Keratinocyte (primary cell): ENCODE measurements around the gene AP3M1. TPM values are rescaled to one million over a fixed set of nuclear protein-coding genes. Genes with fewer than 3 reads are reported as not detected.

ENCODE experiments used
- DNase-seq: peaks from one replicate; pipeline ENCODE4 v3.0.0-alpha.2; 2011; ENCODE audit warnings: low read depth, missing footprints, low spot score
- FAIRE-seq: peaks from 2 replicates; lab custom pipeline; 2011; peaks lifted over from hg19 to GRCh38; lab: Jason Lieb, UNC
- H2AFZ ChIP-seq: 2 replicates; pipeline ENCODE4 v1.6.0; 2012; ENCODE audit warnings: low read length, control low read depth, inconsistent platforms; ENCODE audit not compliant: control insufficient read depth
- H3K27ac ChIP-seq: 2 replicates; pipeline ENCODE4 v1.5.1; 2011; ENCODE audit warnings: low read length; ENCODE audit not compliant: control insufficient read depth, insufficient read depth
- H3K27me3 ChIP-seq: 3 replicates; pipeline ENCODE4 v1.6.0; 2011; ENCODE audit warnings: low read length; ENCODE audit not compliant: control insufficient read depth, insufficient read depth; ENCODE audit errors: extremely low read depth
- H3K36me3 ChIP-seq, 2 experiments: 2 replicates in 1 of 2; 3 replicates in 1 of 2; pipeline ENCODE4 v1.5.1; 2011; ENCODE audit warnings: low read length in 2 of 2, mild to moderate bottlenecking in 1 of 2; ENCODE audit not compliant: control insufficient read depth in 2 of 2, insufficient read depth in 2 of 2; ENCODE audit errors: extremely low read depth in 1 of 2
- H3K4me1 ChIP-seq: 3 replicates; pipeline ENCODE4 v1.5.1; 2011; ENCODE audit warnings: low read length; ENCODE audit not compliant: control insufficient read depth, insufficient read depth; ENCODE audit errors: extremely low read depth
- H3K4me2 ChIP-seq: 3 replicates; pipeline ENCODE4 v1.6.0; 2011; ENCODE audit warnings: low read depth, low read length; ENCODE audit not compliant: control insufficient read depth, insufficient read depth; ENCODE audit errors: extremely low read depth
- H3K4me3 ChIP-seq, 3 experiments: fragments of 200-600 bp in 1 of 3; sonication (generic) in 1 of 3; 2 replicates in 2 of 3; 3 replicates in 1 of 3; pipeline ENCODE4 v1.5.1; 2011 to 2016; ENCODE audit warnings: low read length in 3 of 3, mild to moderate bottlenecking in 3 of 3, control low read depth in 2 of 3, inconsistent platforms in 1 of 3, low read depth in 1 of 3, mixed read lengths in 1 of 3, mixed run types in 1 of 3, moderate library complexity in 1 of 3; ENCODE audit not compliant: control insufficient read depth in 2 of 3, insufficient read depth in 2 of 3; ENCODE audit errors: extremely low read depth in 1 of 3
- H3K79me2 ChIP-seq: 2 replicates; pipeline ENCODE4 v1.6.0; 2012; ENCODE audit warnings: low read length; ENCODE audit not compliant: control insufficient read depth, insufficient read depth
- H3K9ac ChIP-seq: 3 replicates; pipeline ENCODE4 v1.6.0; 2011; ENCODE audit warnings: low read length; ENCODE audit not compliant: control insufficient read depth, insufficient read depth; ENCODE audit errors: extremely low read depth
- H3K9me1 ChIP-seq: 3 replicates; pipeline ENCODE4 v1.6.0; 2011; ENCODE audit warnings: low read length; ENCODE audit not compliant: control insufficient read depth, insufficient read depth; ENCODE audit errors: extremely low read depth
- H3K9me3 ChIP-seq: 2 replicates; pipeline ENCODE4 v1.5.1; 2012; ENCODE audit warnings: low read depth, low read length; ENCODE audit not compliant: control insufficient read depth
- H4K20me1 ChIP-seq: 3 replicates; pipeline ENCODE4 v1.6.0; 2011; ENCODE audit warnings: low read length; ENCODE audit not compliant: control insufficient read depth, insufficient read depth; ENCODE audit errors: extremely low read depth
- EZH2 ChIP-seq: IDR thresholded peaks from one replicate; pipeline ENCODE4 v1.6.1; 2012; ENCODE audit warnings: inconsistent platforms, mild to moderate bottlenecking, low read length, moderate library complexity
- dilution Hi-C: fragments of 300-500 bp; cut with MboI; formaldehyde crosslinking; loops from one replicate; pipeline ENCODE4 v1.7.0; 2020; ENCODE audit warnings: low sequenced_read_pairs; ENCODE audit not compliant: extremely low pct_ligation_motif_present
- polyA plus RNA-seq, 5 experiments: library from polyadenylated mRNA; depleted of rRNA in 3 of 5; stranded (reverse) in 3 of 5; stranded (forward) in 1 of 5; unstranded in 1 of 5; fragments of >200 nt; gene quantifications; 1 replicate in 1 of 5; 2 replicates in 3 of 5; 3 replicates in 1 of 5; pipeline versions ENCODE4 v1.2.1 to v1.2.3, GENCODE V29; 2011 to 2012; ENCODE audit warnings: missing spikeins in 2 of 5, low read depth in 1 of 5, low replicate concordance in 1 of 5
- TF ChIP-seq, protein P1 (sequence below), 3 experiments: IDR thresholded peaks in 1 of 3; conservative IDR thresholded peaks in 1 of 3; optimal IDR thresholded peaks in 1 of 3; 2 replicates in 2 of 3; 3 replicates in 1 of 3; pipeline versions ENCODE3 to v1.5.1; 2011; ENCODE audit warnings: low read length in 3 of 3, mild to moderate bottlenecking in 3 of 3, moderate library complexity in 2 of 3, control low read depth in 1 of 3, inconsistent platforms in 1 of 3; ENCODE audit not compliant: insufficient read depth in 2 of 3; ENCODE audit errors: extremely low read depth in 1 of 3

AP3M1 gene
- polyA plus RNA-seq, 1 donor (not counting 4 experiments of a cell fraction or from before 2014, with no cell fraction given): 53.5 TPM

DNA sequence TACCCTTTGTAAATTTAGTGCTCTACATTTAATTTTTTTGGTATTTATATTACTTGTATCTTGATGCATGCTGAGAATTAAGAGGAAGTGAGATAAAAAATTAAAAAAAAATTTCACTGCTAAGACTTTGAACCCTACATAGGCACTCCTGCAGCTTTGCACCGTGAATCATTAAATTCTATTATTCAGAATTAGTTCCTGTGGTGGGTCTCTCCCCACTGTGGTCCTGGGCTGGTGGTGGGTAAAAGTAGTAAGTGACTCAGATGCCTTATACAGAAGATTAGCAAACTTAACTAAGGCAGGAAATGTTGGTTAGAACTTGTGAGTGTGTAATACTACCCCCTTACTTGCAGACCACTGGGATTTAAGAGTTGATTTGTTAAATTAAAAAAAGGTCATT, 72.6 kb downstream of the AP3M1 start:
- Histone ChIP-seq H3K4me3 (no peak overlapping the region), H3K9me1 (no peaks in the 10 kb centered on the region), H3K36me3 (peaks cover 23 to 27% of the 10 kb centered on the region in 2 experiments), H3K4me2 (no peak overlapping the region), H3K27me3 (no peaks in the 10 kb centered on the region), H3K9me3 (no peaks in the 10 kb centered on the region), H3K4me1 (peaks cover 21% of the 10 kb centered on the region), H3K9ac (no peak overlapping the region), H3K27ac (no peak overlapping the region), H3K79me2 (peaks cover 6% of the 10 kb centered on the region), H2AFZ (no peak overlapping the region), H4K20me1 (no peaks in the 10 kb centered on the region)
- dilution Hi-C loops: no loop called here
- FAIRE-seq: peak; percentile 13
- no peak for DNase-seq
- TF ChIP-seq EZH2: no peak
- TF ChIP-seq, protein P1, sequence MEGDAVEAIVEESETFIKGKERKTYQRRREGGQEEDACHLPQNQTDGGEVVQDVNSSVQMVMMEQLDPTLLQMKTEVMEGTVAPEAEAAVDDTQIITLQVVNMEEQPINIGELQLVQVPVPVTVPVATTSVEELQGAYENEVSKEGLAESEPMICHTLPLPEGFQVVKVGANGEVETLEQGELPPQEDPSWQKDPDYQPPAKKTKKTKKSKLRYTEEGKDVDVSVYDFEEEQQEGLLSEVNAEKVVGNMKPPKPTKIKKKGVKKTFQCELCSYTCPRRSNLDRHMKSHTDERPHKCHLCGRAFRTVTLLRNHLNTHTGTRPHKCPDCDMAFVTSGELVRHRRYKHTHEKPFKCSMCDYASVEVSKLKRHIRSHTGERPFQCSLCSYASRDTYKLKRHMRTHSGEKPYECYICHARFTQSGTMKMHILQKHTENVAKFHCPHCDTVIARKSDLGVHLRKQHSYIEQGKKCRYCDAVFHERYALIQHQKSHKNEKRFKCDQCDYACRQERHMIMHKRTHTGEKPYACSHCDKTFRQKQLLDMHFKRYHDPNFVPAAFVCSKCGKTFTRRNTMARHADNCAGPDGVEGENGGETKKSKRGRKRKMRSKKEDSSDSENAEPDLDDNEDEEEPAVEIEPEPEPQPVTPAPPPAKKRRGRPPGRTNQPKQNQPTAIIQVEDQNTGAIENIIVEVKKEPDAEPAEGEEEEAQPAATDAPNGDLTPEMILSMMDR (optimal IDR thresholded peaks at IDR 0.05 in 1 of 3, IDR thresholded peaks at IDR 0.05 in 1 of 3, conservative IDR thresholded peaks at IDR 0.05 in 1 of 3; ENCODE audit: extremely low read depth in 1 of 3, insufficient read depth in 2 of 3, low read length in 3 of 3): no peak

DNA sequence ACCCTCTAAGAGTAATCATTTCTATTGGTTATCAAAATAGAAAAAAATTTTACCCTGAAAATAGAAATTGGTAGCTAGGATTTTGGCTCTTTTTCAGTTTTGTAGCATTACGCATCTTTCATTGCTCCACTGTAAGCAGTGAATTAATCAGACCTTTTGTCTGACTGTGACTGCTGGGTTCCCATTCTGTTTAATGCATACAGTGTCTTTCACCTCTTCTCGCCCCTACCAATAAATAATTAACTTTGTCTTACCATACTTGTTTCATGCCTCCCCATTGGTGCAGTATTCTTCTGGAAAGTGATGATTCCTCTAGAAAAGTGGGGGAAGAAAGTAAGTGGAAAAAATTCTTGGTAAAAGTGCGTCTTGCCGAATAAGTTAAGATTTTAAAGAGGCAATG, 73.2 kb downstream of the AP3M1 start:
- Histone ChIP-seq H2AFZ (no peak overlapping the region), H3K4me3 (no peak overlapping the region), H3K27me3 (no peaks in the 10 kb centered on the region), H3K4me1 (peaks cover 21% of the 10 kb centered on the region), H3K4me2 (no peak overlapping the region), H4K20me1 (no peaks in the 10 kb centered on the region), H3K9ac (no peak overlapping the region), H3K9me1 (no peaks in the 10 kb centered on the region), H3K9me3 (no peaks in the 10 kb centered on the region), H3K36me3 (peaks cover 24 to 25% of the 10 kb centered on the region in 2 experiments), H3K79me2 (peaks cover 6% of the 10 kb centered on the region), H3K27ac (no peak overlapping the region)
- FAIRE-seq (no peak), DNase-seq (no peak)
- dilution Hi-C loops: no loop called here
- TF ChIP-seq, protein P1 (optimal IDR thresholded peaks at IDR 0.05 in 1 of 3, IDR thresholded peaks at IDR 0.05 in 1 of 3, conservative IDR thresholded peaks at IDR 0.05 in 1 of 3; ENCODE audit: extremely low read depth in 1 of 3, insufficient read depth in 2 of 3, low read length in 3 of 3): no peak
- TF ChIP-seq EZH2: no peak
